GM18505 (cell line): Measurements from ENCODE around the gene SNAP23.
A peak's percentile ranks its signal among the peaks of the same experiment; 100 is the strongest.

Source experiments
- ATAC-seq: cut with Tn5 transposase; IDR thresholded peaks from one replicate; pipeline ENCODE4 v1.9.1; 2021; ENCODE audit not compliant: unreplicated experiment
- POLR2A ChIP-seq: IDR thresholded peaks from 4 replicates; pipeline ENCODE4 v1.6.1; 2011; ENCODE audit warnings: borderline replicate concordance; ENCODE audit not compliant: insufficient read depth, insufficient read length; ENCODE audit errors: extremely low read depth

Gene SNAP23

GRCh38 chr15:42483677-42484076 is 11.8 kb upstream of the SNAP23 start:
- ATAC-seq, result no peak

GRCh38 chr15:42490291-42490670 is 5.2 kb upstream of the SNAP23 start:
- no peak for ATAC-seq
- no peak for TF ChIP-seq POLR2A

More at GRCh38 chr15:42483677-42484076, 11.8 kb upstream of the SNAP23 start:
- TF ChIP-seq POLR2A, result no peak

GRCh38 chr15:42490671-42491538 is 4.5 kb upstream of the SNAP23 start, which contains the start of gene ZNF106:
ZNF106 (minus strand) TSS chr15:42491141; CDS start chr15:42472289, 18,852 bp downstream.
- ATAC-seq, result peak; percentile 68
- peak; percentile 93 for TF ChIP-seq POLR2A

DNA sequence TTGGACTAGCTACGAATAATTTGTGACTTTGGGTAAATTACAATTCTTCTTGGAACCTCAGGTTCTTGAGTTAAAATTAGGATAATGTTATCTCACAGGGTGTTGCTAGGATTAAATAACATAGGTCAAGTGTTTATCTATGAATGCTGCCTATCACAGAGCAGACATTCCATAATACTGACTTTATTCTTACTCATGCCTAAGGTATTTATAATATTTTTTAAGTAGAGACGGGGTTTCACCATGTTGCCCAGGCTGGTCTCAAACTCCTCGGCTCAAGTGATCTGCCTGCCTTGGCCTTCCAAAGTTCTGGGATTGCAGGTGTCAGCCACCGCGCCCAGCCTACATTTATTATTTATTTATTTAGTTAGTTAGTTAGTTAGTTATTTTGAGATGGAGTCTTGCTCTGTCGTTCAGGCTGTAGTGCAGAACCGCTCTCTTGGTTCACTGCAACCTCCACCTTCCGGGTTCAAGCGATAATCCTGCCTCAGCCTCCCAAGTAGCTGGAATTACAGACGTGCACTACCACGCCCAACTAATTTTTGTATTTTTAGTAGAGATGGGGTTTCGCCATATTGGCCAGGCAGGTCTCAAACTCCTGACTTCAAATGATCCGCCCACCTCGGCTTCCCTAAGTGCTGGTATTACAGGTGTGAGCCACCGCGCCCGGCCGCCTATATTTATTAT is 3.8 kb upstream of the SNAP23 start:
- no peak for ATAC-seq
- TF ChIP-seq POLR2A, result no peak

- no peak for ATAC-seq
- TF ChIP-seq POLR2A, result no peak
Measured at GRCh38 chr15:42493679-42494078, 1.8 kb upstream of the SNAP23 start.

DNA sequence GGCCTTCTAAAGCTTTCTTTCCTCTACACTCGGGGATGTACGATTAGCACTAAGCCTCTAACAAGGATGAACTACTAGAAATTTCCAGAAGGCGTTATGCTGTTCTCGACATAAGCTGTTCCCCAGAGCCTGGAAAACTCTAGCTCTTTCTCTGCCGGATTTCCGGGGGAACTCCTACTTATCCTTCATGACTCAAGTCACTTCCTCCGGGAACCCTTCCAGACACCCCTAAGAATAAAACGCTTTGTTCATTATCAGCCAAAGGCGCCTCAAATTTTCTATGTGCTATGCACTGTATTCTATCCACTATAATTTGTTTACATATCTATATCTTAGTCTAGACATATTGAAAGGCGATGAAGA is 455 bp upstream of the SNAP23 start:
- no peak for TF ChIP-seq POLR2A
- no peak for ATAC-seq

- ATAC-seq, result no peak
- no peak for TF ChIP-seq POLR2A
Measured at GRCh38 chr15:42498212-42499068, 3.0 kb downstream of the SNAP23 start.

- no peak for ATAC-seq
- TF ChIP-seq POLR2A, result no peak
Measured at GRCh38 chr15:42499858-42500609, 4.6 kb downstream of the SNAP23 start.

DNA sequence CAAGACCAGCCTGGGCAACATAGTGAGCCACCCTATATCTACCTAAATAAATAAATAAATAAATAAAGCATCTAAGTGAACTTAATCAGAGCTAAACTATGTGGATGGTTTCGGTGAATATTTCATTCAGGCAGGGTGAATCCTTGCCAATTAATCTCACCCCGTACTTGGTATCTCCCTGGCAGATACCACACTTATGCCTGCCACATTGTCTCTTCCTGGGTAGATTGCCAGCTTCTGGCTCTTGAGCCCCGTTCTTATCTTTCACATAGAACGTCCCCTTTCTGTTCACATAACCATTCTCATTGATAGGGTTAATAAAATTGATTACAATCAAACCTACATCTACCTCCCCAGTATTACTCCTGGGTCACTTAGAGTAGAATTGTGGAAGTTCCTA is 7.0 kb downstream of the SNAP23 start:
- ATAC-seq, result no peak

DNA sequence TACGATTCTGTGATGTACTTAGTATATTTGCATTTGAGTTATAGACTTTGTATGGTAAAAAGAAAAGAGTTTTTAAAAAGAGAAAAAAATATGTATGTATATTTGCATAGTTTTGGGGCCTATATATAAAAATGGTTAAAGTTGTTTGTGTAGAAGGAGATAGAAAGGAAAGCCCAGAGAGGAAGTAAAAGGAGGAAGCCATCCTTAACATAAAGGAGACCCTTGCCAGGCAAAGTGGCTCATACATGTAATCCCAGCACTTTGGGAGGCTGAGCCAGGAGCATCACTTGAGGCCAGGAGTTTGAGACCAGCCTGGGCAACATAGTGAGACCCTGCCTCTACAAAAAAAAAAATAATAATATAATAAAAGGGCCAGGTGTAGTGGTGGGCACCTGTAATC is 8.4 kb downstream of the SNAP23 start:
- no peak for TF ChIP-seq POLR2A

More for the DNA sequence above, 7.0 kb downstream of the SNAP23 start:
- TF ChIP-seq POLR2A, result no peak

GRCh38 chr15:42504631-42505030 is 9.2 kb downstream of the SNAP23 start:
- ATAC-seq, result peak; percentile 19
- TF ChIP-seq POLR2A, result no peak

More for the DNA sequence above, 8.4 kb downstream of the SNAP23 start:
- no peak for ATAC-seq

GRCh38 chr15:42507514-42507913 is 12.1 kb downstream of the SNAP23 start:
- no peak for ATAC-seq
- TF ChIP-seq POLR2A, result no peak
